PC-9 (cell line): ENCODE measurements around the gene YPEL3. TPM values are rescaled to one million over a fixed set of nuclear protein-coding genes. Genes with fewer than 3 reads are reported as not detected.

ENCODE experiments used
- BruUV-seq: library from RNA; stranded (reverse); fragments of 400-500 nt; replicated peaks from 2 replicates; lab custom pipeline; 2021; lab: Mats Ljungman, UMichigan
- CTCF ChIA-PET: fragments of 300-600 bp; sonication (Branson Sonifier 250); formaldehyde crosslinking; loops from one replicate; lab custom pipeline; 2022; ENCODE audit warnings: antibody characterized with exemption; lab: Charles Lee
- POLR2A ChIA-PET: fragments of 300-600 bp; sonication (Branson Sonifier 250); formaldehyde crosslinking; loops from one replicate; lab custom pipeline; 2022; ENCODE audit warnings: antibody characterized with exemption; ENCODE audit not compliant: unreplicated experiment; lab: Charles Lee
- DNase-seq, 2 experiments: peaks; one replicate each; pipeline versions ENCODE4 v3.0.0 to v3.0.0-alpha.2; 2015 to 2022; ENCODE audit warnings: mixed read lengths in 1 of 2
- H2AFZ ChIP-seq: fragments of 200-600 bp; sonication (generic); 2 replicates; pipeline ENCODE4 v1.8.1; 2017; ENCODE audit warnings: antibody characterized with exemption
- H3F3A ChIP-seq: fragments of 200-600 bp; sonication (generic); 2 replicates; pipeline ENCODE4 v1.8.1; 2017; ENCODE audit warnings: antibody characterized with exemption, mild to moderate bottlenecking, low read depth; ENCODE audit not compliant: insufficient read depth
- H3K27ac ChIP-seq: fragments of 200-600 bp; sonication (generic); 2 replicates; pipeline ENCODE4 v1.6.1; 2016; ENCODE audit warnings: mixed run types
- H3K27me3 ChIP-seq: fragments of 200-600 bp; sonication (generic); 2 replicates; pipeline ENCODE4 v1.6.1; 2016; ENCODE audit warnings: low read depth, mixed run types; ENCODE audit not compliant: insufficient read depth
- H3K36me3 ChIP-seq: fragments of 200-600 bp; sonication (generic); 2 replicates; pipeline ENCODE4 v1.6.1; 2016; ENCODE audit warnings: low read depth, mixed run types
- H3K4me1 ChIP-seq: fragments of 200-600 bp; sonication (generic); replicated peaks from 2 replicates; pipeline ENCODE4 v1.6.1; 2016; ENCODE audit warnings: mixed run types; ENCODE audit not compliant: insufficient read depth
- H3K4me2 ChIP-seq: fragments of 200-600 bp; sonication (generic); 2 replicates; pipeline ENCODE4 v1.6.1; 2017; ENCODE audit warnings: mixed run types
- H3K4me3 ChIP-seq: fragments of 200-600 bp; sonication (generic); 2 replicates; pipeline ENCODE4 v1.6.1; 2016; ENCODE audit warnings: mixed run types
- H3K79me2 ChIP-seq: fragments of 200-600 bp; sonication (generic); 2 replicates; pipeline ENCODE4 v1.6.1; 2017; ENCODE audit warnings: low read depth, mixed run types
- H3K9me2 ChIP-seq: fragments of 200-600 bp; sonication (generic); 2 replicates; pipeline ENCODE4 v1.8.1; 2017; ENCODE audit warnings: mild to moderate bottlenecking; ENCODE audit not compliant: insufficient read depth
- H3K9me3 ChIP-seq: fragments of 200-600 bp; sonication (generic); 2 replicates; pipeline ENCODE4 v1.8.1; 2016; ENCODE audit warnings: low read depth; ENCODE audit not compliant: insufficient read depth
- H4K20me1 ChIP-seq: fragments of 200-600 bp; sonication (generic); 2 replicates; pipeline ENCODE4 v1.8.1; 2017; ENCODE audit not compliant: insufficient read depth
- EZH2 ChIP-seq: fragments of 200-600 bp; sonication (generic); IDR thresholded peaks from 2 replicates; pipeline ENCODE4 v1.8.0; 2017; ENCODE audit warnings: antibody characterized with exemption, low read depth
- intact Hi-C: fragments of 100-400 bp; cut with micrococcal nuclease; formaldehyde crosslinking; loops from one replicate; pipeline ENCODE4 v1.10.0; 2022; ENCODE audit not compliant: unreplicated experiment
- total RNA-seq: library from RNA; stranded (reverse); gene quantifications from 2 replicates; pipeline ENCODE4 v1.2.3, GENCODE V29; 2021
- TF ChIP-seq, protein P1 (sequence below): fragments of 200-600 bp; sonication (generic); conservative IDR thresholded peaks from 2 replicates; pipeline ENCODE4 v1.6.1; 2017; ENCODE audit warnings: mixed run types, antibody characterized with exemption, mild to moderate bottlenecking, moderate library complexity

Gene YPEL3
- total RNA-seq, 1 experiment from 2014 or later = 129 TPM

DNA sequence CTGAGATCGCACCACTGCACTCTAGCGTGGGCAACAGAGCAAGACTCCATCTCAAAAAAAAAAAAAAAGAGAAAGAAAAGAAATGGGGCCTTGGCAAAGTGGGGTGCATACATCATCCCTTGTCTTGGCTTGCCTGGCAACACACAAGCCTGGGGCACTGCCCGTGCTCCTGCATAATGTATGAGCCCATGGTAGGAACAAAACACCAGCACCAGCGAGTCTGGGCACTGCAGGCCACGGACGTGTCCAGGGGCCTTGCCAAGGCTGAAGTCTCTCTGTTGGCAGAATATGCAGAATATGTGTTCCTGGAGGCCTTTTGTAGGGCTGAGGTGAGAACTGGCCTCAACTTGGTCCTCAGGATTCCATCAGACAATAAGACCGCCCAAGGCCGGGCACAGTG is 46.1 kb downstream of the YPEL3 start:
- BruUV-seq = no TSS peak
- POLR2A ChIA-PET = interaction anchor here (0.8 kb wide), 1 partner anchor 10 kb away, joined by 7 read pairs; no protein-coding TSS in a partner anchor

DNA sequence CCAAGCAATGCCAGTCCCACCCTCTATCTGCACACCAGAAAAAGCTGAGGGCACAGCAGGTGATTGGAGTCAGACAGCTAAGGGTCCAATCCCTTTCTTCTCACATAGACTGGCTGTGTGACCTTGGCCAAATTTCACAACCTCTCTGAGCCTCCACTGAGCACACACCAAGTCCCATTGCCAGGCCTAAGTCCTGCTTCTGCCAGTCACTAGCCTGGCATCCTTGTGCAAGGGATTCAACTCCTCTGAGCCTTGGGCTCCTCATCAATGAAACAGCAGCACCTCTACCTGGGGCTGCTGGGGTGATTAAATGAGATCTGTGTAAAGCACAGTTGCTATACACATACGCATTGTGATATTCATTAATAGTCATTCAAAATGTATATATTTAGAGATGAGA is 49.4 kb downstream of the YPEL3 start:
- Histone ChIP-seq H3F3A (peaks cover 16% of the 10 kb centered on the region), H3K27ac (no peak overlapping the region), H4K20me1 (no peaks in the 10 kb centered on the region), H3K9me2 (no peaks in the 10 kb centered on the region), H3K36me3 (no peaks in the 10 kb centered on the region), H3K4me3 (no peak overlapping the region), H3K4me2 (no peak overlapping the region), H3K4me1 (0 out of 2 replicates have a peak, but pooled peaks cover 3% of the 10 kb centered on the region), H3K9me3 (no peaks in the 10 kb centered on the region), H2AFZ (no peak overlapping the region), H3K79me2 (no peaks in the 10 kb centered on the region), H3K27me3 (no peaks in the 10 kb centered on the region)
- DNase-seq = no peak
- ChIA-PET CTCF (no interaction called here), POLR2A (interaction anchor here (0.6 kb wide), 2 partner anchors 157 to 587 kb away, joined by 3 read pairs; no protein-coding TSS in a partner anchor)
- intact Hi-C loops = no loop called here
- no TSS peak for BruUV-seq
- TF ChIP-seq, protein P1, sequence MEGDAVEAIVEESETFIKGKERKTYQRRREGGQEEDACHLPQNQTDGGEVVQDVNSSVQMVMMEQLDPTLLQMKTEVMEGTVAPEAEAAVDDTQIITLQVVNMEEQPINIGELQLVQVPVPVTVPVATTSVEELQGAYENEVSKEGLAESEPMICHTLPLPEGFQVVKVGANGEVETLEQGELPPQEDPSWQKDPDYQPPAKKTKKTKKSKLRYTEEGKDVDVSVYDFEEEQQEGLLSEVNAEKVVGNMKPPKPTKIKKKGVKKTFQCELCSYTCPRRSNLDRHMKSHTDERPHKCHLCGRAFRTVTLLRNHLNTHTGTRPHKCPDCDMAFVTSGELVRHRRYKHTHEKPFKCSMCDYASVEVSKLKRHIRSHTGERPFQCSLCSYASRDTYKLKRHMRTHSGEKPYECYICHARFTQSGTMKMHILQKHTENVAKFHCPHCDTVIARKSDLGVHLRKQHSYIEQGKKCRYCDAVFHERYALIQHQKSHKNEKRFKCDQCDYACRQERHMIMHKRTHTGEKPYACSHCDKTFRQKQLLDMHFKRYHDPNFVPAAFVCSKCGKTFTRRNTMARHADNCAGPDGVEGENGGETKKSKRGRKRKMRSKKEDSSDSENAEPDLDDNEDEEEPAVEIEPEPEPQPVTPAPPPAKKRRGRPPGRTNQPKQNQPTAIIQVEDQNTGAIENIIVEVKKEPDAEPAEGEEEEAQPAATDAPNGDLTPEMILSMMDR = no peak
- no peak for TF ChIP-seq EZH2

More for the DNA sequence above, 46.1 kb downstream of the YPEL3 start:
- Histone ChIP-seq H3K27me3 (no peaks in the 10 kb centered on the region), H3K9me3 (no peaks in the 10 kb centered on the region), H3K36me3 (no peaks in the 10 kb centered on the region), H3K27ac (no peak overlapping the region), H2AFZ (no peak overlapping the region), H3F3A (peaks cover 34% of the 10 kb centered on the region), H4K20me1 (no peaks in the 10 kb centered on the region), H3K4me1 (peaks cover 11% of the 10 kb centered on the region), H3K4me3 (no peak overlapping the region), H3K4me2 (no peak overlapping the region), H3K9me2 (no peaks in the 10 kb centered on the region), H3K79me2 (peaks cover 6% of the 10 kb centered on the region)
- intact Hi-C loops = loop anchor here (5.0 kb wide), 1 partner anchor 357 kb away; the partner anchor contains the start of gene ZNF771
- TF ChIP-seq EZH2 = no peak
- TF ChIP-seq, protein P1 = no peak
- no peak for DNase-seq
- CTCF ChIA-PET = no interaction called here

DNA sequence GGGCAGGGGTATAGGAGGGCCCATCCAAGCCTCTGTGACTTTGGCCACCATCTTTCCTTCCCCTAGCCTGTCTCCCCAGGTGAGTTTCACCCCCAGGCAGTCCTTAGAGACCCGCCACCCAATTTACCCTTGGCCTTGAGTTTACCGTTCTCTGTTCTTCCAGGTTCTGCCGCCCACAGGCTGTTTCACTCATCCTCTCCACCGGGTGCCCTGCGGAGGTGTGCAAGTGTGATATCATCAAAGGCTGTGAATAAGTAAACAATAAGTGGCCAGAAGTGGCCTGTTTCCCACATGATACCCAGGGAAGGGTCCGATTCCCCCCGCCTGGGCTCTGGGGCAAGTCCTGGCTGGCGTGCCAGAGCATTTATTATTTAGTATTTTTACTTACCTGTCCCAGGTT is 49.8 kb downstream of the YPEL3 start:
- Histone ChIP-seq H3K4me3 (no peak overlapping the region), H4K20me1 (no peaks in the 10 kb centered on the region), H3K27me3 (no peaks in the 10 kb centered on the region), H3K4me1 (0 out of 2 replicates have a peak, but pooled peaks cover 3% of the 10 kb centered on the region), H3K36me3 (no peaks in the 10 kb centered on the region), H3K9me3 (no peaks in the 10 kb centered on the region), H2AFZ (no peak overlapping the region), H3K9me2 (no peaks in the 10 kb centered on the region), H3K4me2 (no peak overlapping the region), H3K79me2 (no peaks in the 10 kb centered on the region), H3F3A (peaks cover 13% of the 10 kb centered on the region), H3K27ac (no peak overlapping the region)
- CTCF ChIA-PET = no interaction called here
- intact Hi-C loops = no loop called here
- TF ChIP-seq, protein P1 = no peak
- no TSS peak for BruUV-seq
- POLR2A ChIA-PET = no interaction called here
- DNase-seq = no peak

Other genes starting within 250 kb of the YPEL3 start
- gene CDIPT, start 233.0 kb downstream of the YPEL3 start, total RNA-seq = 90.6 and 133 TPM in 2 replicates
- gene SEZ6L2, start 196.7 kb downstream of the YPEL3 start, total RNA-seq = 46.5 and 64.0 TPM in 2 replicates
- gene ASPHD1, start 195.7 kb downstream of the YPEL3 start, total RNA-seq = 8.3 and 11.3 TPM in 2 replicates
- 52.7 and 72.0 TPM in 2 replicates for gene KCTD13, start 170.0 kb downstream of the YPEL3 start, total RNA-seq
- 141 and 203 TPM in 2 replicates for gene TMEM219, start 134.1 kb downstream of the YPEL3 start, total RNA-seq
- 76.6 and 82.9 TPM in 2 replicates for gene TAOK2, start 122.3 kb downstream of the YPEL3 start, total RNA-seq
- gene HIRIP3, start 100.6 kb downstream of the YPEL3 start, total RNA-seq = 27.0 and 27.3 TPM in 2 replicates
- 102 TPM in 2 replicates for gene INO80E, start 100.0 kb downstream of the YPEL3 start, total RNA-seq
- gene DOC2A, start 85.2 kb downstream of the YPEL3 start, total RNA-seq = 11.0 and 11.3 TPM in 2 replicates
- not detected in 2 replicates for gene C16orf92, start 73.0 kb downstream of the YPEL3 start, total RNA-seq
- gene TLCD3B, start 64.9 kb downstream of the YPEL3 start, total RNA-seq = 5.8 and 9.7 TPM in 2 replicates
- gene ALDOA, start 30.5 kb downstream of the YPEL3 start, total RNA-seq = 2,395 and 3,090 TPM in 2 replicates
- gene PPP4C, start 20.2 kb downstream of the YPEL3 start, total RNA-seq = 246 and 268 TPM in 2 replicates
- 8.3 and 9.6 TPM in 2 replicates for gene TBX6, start 4.3 kb downstream of the YPEL3 start, total RNA-seq
- gene GDPD3, start 17.3 kb upstream of the YPEL3 start, total RNA-seq = 27.5 and 32.1 TPM in 2 replicates
- 113 and 133 TPM in 2 replicates for gene MAPK3, start 27.0 kb upstream of the YPEL3 start, total RNA-seq
- 7.9 and 12.2 TPM in 2 replicates for gene CORO1A, start 87.4 kb upstream of the YPEL3 start, total RNA-seq
- 258 and 379 TPM in 2 replicates for gene BOLA2B, start 97.5 kb upstream of the YPEL3 start, total RNA-seq
- gene SLX1A, start 97.7 kb upstream of the YPEL3 start, total RNA-seq = 100 and 252 TPM in 2 replicates
- 95.2 and 103 TPM in 2 replicates for gene SULT1A3, start 103.0 kb upstream of the YPEL3 start, total RNA-seq
- gene NPIPB13, start 152.3 kb upstream of the YPEL3 start, total RNA-seq = 24.6 and 30.6 TPM in 2 replicates